GM18870 (cell line): ENCODE data around the gene PHLPP1.
"Not testable (repeated sequence)": the region's sequence is repeated elsewhere in the genome, so short reads cannot be mapped to it uniquely, and the experiment has no call there.

Experiments
- ATAC-seq: cut with Tn5 transposase; IDR thresholded peaks from one replicate; pipeline ENCODE4 v1.9.1; 2021; ENCODE audit warnings: moderate library complexity; ENCODE audit not compliant: unreplicated experiment

Gene PHLPP1

DNA sequence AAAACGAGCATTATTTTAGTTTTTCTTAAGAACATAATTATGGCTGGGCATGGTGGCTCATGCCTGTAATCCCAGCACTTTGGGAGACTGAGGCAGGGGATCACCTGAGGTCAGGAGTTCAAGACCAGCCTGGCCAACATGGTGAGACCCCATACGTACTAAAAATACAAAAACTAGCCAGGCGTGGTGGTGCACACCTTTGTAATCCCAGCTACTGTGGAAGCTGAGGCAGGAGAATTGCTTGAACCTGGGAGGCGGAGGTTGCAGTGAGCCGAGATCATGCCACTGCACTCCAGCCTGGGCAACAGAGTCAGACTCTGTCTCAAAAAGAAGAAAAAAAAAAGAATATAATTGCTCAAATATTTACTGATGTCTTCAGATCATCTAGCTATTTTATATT lies 25.3 kb downstream of the PHLPP1 start:
- ATAC-seq, result not testable (repeated sequence)

DNA sequence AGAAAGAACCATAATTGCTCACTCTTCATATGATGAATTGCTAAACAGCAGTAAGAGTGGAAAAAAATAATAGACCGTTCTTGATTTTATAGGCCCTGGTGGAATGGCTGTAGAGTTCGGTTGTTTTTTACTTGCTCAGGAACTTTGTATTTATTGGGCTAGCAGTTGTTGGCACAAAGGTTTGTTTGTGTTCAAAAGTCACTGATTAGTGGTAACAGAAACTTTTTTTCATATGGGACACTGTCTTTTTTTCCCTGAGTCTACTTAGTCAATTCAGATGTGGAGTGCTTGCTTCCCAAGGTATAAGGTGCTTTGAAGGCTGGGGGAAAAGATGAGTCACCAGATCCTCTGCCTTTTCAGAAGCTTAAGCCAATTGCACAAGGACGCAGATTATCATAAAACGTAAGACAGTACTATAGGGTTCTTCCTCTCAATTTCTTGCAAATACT lies 25.8 kb downstream of the PHLPP1 start:
- ATAC-seq, result no peak

DNA sequence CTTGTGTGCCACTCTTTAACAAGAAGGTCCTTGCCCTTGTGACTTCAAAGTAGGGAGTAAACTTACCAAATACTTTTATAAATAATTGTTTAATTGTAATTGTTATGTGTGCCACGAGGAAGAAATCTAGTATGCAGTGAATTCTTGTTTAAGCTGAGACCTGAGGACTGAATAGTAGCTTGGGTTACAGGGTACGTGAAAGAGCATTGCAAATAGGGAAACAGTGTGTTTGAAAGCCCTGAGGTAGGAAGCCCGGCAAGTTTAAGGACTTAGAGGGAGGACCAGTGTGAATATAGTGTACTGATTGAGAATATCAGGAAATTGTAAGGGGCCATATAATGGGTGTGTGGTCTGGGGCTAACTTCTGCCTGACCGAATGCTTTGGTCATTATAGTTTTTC lies 26.2 kb downstream of the PHLPP1 start:
- ATAC-seq, result no peak

DNA sequence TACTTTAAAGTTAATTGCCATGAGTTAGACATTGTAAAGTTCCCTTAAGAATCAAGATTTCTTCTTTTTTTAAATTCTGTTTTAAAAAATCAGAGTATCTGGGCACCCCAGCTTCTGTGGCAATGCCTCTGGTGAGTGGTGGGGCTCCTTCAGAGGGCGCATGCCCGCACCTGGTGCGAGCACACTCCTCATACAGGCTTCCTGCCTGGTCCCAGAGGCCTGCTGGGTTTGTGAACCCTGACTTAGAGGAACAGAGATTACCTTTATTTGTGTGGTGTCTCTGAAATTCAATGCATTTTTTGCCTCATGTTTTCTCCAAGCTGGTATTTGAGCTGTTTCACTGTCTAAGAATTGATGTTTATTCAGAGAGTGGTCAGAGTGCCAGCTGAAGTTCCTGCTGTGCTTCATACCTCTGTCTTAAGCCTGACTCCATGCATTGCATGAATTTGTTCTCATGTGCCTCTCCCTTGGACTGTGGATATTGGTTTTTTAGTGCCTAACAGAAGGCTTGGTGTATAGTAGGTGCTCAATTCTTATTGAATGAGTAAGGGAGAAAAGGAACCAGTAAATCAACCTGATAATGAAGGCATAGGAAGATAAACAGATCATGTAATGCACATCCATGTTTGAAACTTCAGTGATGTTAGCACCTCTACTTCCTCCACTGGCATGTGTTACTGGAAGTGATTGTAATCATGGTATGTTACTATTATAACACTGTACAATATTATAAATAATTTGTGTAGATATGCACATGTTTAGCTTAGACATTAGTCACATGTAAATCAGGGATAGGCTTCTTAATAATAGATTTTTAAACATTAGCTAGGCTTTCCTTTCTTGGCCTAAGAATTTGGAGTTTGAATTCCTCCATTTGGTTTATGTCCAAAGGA lies 29.0 kb downstream of the PHLPP1 start:
- no peak for ATAC-seq

DNA sequence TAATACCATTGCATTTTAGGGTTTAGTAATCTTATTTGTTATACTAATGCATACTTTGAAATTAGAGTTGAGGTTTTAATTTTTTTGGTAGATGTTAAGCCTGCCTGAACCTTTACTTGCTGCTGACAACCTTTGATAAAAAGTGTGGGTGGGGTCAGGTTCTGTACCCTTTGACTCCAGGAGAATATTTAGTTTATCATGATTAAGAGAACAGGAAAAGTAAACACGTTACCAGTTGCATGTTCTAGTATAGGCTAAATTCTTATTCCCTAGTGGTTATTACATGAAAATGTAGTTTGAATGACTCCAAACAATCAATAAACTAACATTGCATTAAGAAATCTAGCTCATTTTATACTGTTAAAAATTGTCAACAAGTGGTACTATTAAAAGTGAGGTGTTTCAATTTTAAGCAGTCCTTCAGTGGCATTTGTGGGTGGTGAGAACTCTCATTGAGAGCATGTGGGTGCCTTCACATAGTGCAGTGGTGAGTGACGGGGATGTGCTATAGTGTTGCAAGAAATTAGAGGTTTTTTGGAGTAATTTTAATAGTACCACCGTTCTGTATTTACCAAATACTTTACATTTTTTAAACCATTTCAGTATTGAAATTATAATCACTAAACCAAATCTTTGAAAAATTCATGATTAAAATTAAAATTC lies 29.9 kb downstream of the PHLPP1 start:
- ATAC-seq, result no peak

DNA sequence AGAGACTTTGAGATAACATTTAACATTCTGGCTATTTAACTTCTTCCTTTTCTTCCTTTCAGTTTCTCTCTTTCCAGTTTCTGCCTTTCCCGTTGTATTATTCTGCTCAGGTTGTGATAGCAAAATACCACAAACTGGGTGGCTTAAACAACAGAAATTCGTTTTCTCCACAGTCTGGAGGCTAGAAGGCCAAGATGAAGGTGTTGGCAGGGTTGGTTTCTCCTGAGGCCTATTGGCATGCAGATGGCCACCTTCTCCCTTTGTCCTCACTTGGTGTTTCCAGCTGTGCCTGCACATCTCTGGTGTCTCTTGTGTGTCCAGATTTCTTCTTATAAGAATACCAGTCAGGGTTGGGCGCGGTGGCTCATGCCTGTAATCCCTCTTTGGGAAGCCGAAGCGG lies 34.0 kb downstream of the PHLPP1 start:
- no peak for ATAC-seq

DNA sequence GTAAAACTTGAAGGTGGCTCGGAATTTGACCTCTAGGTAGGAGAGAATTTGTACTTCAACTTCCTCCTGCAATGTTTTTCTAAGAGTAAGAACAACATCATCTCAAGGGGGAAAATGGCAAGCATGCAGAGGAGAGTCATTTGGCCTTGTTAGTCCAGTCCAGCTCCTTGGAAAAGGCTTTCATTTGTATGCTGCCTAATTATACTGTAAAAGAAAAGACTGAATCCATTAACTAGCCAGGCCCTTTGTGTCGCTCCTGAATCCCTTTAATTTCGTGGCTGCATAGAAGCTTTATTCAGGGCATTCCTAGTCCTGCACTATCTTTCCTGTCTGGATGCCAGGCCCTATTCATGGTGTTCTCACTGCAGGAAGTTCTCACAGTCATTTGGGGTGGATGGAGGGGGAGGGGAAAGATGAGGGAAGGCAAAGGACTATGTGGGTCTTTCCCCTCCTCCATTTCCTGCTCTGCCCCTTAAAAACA lies 36.0 kb downstream of the PHLPP1 start:
- no peak for ATAC-seq

DNA sequence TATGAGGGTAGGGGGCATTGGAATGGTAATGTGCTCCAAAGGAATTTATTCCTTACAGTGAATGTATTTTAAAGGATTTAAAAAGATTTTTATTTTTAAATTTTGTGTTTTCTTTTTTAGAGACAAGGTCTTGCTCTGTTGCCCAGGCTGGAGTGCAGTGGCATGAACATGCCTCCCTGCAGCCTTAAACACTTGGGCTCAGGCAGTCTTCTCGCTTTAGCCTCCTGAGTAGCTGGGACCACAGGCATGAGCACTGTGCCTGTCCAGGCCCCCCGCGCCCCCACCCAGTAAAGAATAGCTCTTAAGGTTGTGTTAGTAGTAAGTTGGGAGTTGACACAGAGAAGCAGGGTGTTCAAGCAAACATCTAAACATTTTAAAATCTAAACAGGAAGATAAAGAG lies 36.6 kb downstream of the PHLPP1 start:
- no peak for ATAC-seq

DNA sequence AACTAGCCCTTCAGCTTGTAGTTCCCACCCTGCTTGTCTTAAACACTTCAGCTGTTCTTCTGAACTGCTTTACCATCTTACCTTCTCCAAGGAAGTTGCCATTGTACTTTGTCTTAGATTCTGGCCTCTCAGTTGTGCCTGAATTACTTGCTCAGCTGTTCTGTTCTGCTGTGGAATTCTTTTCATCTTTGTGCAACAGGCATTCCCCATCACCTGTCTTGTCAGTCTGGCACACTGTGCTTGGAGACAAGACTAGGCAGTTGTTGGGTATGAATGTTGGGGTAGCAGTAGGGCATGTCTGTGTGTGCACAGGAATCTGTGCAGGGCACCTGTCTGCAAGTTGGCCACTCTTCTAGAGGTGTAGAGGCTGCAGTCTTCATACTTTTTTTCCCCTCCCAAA lies 38.7 kb downstream of the PHLPP1 start:
- ATAC-seq, result no peak

DNA sequence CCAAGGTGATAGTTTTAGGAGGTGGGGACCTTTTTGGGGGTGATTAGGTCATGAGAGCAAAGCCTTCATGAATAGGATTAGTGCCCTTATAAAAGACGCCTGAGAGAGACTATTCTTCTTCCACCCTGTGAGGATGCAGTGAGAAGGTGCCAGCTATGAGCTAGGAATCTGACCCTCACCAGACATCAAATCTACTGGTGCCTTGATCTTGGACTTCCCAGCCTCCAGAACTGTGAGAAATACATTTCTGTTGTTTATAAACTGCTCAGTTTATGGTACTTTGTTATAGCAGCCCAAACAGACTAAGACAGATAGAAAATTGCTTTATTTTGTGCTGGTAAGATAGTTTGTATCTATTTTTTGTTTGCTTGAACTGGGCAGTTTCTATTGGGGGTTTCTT lies 40.1 kb downstream of the PHLPP1 start:
- no peak for ATAC-seq

DNA sequence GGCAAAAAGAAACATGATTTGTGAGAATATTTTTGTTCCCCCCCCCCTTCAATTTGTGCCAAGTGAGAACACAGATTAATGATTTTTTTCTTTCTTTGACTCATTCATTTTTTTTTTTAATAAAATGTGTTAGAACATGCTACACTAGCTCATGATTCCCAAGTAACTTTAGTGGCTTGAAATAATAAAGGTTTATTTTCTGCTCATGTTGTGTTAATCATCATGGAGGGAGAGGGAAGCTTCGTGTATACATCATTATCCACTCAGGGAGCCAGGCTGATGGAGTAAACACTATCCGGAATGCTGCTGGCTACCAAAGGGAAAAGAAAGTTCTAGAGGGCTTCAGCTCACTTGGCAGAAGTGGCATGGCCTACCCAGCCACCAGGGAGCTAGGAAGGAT lies 40.6 kb downstream of the PHLPP1 start:
- no peak for ATAC-seq

DNA sequence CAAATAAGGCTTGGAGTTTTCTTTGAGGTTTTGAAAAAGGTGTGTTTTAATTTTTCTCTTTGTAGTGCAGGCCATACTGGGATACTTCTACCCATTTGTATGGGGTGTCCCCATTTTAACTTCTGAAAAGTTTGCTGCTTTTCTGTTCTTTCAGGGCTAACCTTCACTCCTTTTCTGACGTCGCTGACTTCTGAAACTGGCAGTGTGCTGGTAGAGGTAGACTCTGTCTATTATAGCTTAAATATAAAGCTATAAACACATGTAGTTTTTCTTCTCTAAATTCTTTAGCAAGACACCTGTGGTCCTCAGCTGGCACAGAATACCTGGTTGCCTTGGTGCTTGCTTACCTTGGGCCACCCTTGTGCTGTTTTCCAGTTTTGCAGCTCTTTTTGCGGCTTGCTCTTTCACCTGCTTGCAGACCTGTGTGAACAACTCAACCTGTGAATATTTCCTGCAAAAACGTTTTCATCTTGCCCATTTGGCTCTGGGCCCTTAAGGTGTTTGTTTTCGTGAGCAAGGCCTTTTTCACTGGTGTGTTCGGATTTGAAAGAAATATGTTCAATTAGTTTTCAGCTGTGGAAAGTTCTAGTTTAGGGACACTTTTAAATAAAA lies 42.2 kb downstream of the PHLPP1 start:
- ATAC-seq, result no peak

DNA sequence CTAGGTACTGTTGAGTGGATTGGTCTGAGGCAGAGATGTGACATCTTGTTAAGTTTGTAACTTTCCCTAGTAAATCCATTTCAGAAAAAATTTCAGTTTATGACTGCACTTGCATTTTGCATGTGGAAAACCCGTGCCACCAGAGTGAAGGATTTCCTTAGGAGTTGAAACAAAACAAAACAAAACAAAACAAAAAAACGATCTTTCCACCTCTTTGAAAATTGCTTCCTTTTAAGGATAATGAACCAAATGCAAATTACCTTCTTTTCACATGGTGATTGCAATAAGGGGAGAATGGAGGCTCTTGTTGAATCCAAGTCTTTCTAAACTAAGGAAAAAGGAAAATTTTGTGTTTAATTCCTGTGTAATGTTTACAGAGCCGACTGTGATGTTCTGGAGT lies 43.2 kb downstream of the PHLPP1 start:
- ATAC-seq, result no peak

DNA sequence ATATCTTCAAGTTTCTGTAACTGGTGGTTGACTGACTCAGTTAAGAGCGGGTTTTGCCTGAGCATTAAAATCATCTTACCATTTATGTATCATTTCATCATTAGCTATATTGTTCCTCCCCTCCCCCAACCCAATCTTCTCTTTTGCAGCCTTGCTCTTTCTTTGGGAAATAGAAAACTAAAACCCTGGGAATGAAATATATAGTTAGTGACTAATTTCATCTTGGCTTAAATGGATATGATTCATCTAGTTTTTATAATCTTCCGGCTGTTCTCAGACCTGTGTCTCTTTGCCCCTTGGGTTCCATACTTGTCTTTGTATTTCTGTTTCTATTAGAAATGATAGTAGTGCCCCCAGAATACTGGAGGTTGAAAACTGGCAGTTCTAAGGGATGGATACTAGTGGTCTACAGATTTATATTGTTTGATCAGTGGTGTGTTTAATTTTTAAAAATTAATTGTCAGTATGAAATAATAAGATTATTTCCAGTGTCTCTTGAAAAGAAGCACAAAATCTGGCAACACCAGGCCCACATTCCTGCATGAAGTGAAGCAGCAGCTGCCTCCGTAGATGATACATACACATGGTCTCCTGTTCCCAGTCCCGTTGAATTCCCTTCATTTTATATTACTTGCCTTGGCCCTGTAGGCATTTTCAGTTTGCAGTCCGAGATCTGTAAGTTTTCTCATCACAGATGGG lies 44.5 kb downstream of the PHLPP1 start:
- no peak for ATAC-seq

DNA sequence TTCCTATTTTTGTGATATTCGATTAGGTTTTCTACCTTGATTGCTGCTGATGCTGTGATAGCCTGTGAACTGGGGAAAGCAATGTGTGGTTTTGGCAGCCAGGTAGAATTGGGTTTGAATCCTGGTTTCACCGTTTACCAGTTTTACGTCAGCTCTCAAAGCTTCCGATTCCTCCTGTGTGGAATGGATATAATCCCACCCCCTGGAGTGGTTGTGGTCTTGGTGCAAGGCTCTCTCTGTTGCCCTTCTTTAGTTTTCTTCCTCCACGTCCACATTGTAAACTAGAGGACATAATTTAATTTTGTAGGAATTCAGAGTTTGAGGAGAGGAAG lies 45.0 kb downstream of the PHLPP1 start:
- ATAC-seq, result no peak

DNA sequence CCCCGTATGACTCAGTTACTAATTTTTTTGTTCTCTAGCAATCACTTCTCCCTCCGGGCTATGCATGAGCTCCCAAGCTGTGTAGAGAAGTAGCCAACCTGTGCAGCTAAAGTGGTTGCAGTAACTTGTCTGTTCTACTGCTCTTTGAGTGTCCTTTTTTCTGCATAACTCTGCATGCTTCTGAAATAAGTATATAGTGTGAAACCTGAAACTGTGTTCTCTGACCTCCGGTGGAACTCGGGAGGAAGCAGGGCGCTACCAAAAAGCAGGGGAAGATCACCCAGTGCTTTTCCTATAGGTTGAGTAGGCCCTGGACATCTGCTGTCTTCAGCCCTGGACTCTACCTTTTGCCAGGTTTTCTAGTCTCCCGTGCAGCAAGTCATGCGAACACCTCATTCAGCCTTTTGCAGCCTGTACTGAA lies 47.8 kb downstream of the PHLPP1 start:
- ATAC-seq, result no peak

DNA sequence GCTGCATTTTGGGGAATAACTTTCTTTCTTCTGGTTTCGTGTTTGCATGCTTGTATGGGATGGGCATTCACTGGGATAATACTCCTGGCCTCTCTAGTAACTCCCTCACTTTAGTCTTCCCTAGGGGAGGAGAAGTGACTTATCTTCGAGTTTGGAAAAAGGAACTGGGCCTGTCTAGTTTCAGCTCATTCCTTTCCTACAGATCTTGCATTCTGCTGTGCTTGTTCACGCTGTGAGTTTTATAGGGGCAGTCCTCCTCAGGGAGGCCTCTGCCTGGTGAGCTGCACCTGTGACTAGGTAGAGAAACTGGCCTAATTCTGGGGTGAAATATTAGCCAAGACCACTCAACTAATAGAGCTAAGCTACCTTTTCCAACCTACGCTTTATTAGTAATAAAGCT lies 50.9 kb downstream of the PHLPP1 start:
- no peak for ATAC-seq

DNA sequence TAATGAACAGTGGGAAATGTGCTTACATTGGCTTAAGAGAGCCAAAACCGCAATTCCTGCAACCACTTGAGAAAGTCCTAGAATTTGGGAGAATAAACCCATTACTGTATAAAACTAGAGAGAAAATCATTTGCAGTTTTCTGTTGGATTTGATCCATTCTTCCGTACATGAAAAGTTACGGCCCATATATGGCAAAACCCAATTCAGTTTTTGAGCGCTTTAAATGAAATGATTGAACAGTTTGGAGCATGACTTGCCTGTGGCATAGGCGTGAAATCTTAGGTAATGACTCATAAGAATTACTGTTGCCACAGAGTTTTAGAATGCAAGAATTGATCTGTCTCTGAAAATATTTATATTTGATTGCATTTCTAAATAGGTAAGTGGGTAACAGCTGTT lies 52.0 kb downstream of the PHLPP1 start:
- no peak for ATAC-seq

DNA sequence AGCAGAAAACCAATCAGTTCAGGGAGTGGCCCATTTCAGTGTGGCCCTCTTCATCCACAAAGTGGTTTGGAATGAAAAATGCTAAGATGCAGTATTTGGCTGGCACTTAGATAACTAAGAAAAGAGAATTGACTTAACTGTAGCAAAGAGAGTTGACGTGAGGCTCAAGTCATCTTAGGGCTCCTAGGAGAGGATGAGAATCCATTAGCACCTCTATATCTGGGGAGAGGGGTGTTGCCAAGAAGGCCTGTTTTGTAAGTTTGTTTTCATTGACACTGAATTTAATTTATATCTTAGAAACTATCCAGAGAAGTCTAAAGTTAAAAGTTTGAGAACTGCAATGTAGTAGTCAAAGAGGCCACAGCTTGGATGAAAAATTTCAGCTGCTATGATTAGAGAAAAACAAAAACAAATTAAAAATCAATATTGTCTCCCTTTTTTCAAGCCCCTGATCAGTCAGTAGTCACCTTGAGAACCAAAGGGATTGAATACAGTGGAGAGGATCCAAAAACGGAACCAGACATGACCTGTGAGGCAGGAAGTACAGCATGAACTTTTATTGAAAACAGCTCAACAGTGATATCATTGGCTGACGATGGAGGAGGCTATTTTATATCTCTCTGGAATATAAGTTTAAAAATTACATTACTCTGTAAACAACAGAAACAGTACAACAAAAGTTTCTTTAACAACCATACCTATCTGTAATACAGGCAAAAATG lies 52.7 kb downstream of the PHLPP1 start:
- ATAC-seq, result no peak

DNA sequence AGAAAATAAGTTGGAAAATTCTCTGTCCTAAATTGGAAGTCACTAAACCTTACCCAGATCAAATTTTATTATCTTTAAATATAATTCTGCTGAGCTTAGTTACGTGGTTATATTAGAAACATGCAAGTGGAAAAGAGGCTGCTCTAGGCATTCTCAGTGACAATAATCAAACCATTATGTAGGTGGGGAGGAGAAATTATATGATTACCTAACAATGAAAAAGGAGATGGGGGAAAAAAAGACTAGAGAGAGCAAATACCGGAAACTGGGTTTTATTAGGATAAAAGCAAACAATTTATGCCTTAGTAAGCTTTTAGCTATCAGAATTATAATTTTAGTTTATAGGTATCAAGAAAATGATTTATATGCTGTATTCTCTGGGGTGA lies 53.2 kb downstream of the PHLPP1 start:
- ATAC-seq, result no peak

DNA sequence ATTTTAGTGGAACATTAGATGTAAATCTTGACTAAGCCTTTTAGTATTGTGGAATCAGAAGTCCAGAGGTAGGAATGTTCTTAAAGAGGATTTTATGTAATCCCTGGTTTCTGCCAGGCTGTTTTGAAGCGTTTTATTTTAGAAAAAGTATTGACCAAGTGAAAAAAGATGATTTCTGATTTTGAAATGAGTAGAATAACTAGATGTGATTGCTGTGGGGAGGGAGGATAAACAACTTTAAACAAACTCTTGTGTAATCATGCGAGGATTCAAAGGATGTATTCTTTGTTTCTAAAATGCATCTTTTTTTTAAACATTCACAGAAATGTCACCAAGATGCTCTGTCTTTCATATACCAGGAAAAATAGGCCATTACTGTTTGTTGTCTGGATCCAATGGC lies 53.9 kb downstream of the PHLPP1 start:
- ATAC-seq, result no peak
